ENCODE results near the gene CLCNKB.
"Not testable (repeated sequence)": the region's sequence is repeated elsewhere in the genome, so short reads cannot be mapped to it uniquely, and the experiment has no call there.

Gene CLCNKB

DNA sequence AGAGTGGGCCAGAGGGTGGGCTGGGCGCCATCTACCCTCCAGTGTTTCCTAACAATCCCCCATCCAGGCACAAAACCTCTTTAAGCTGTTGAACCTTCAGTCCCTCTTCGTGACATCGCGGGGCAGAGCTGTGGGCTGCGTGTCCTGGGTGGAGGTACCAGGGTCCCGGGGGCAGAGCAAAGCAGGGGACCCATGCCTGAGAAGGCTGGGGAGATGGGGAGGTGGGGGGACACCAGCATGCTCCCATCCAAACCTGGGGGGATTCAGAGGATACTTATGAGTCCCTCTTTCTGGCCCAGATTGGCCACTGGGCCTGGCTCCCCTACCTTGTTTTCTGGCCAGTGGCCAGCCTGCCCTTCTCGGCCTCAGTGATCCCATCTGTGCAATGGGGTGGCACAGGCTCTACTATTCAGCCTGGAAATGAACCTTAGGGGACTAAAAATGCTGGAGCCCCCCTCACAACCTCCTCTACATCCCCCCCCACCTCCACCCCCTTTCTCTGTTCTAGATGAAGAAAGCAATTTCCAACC lies 10.4 kb upstream of the CLCNKB start:
- DNase-seq (ENCODE audit: low read depth): not testable (repeated sequence)

DNA sequence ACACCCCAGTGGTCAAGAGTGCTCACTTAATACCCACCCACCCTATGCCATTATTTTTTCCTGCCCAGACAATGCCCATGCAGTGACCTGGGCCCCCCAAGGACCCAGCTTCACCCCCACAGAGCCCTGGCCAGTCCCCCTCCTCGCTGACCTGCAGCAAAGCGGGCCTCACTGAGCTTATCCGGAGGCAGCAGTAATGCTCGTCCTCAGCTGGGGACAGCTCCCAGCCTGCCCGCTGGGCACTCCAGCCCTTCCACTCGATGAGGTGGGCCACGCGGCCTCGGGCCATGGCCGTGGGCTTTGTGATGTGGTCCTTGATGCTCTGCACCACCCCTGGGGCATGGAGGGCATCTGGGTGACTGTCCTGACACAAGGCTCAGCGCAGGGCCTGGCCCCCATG lies 7.1 kb upstream of the CLCNKB start:
- DNase-seq (ENCODE audit: low read depth): not testable (repeated sequence)

DNA sequence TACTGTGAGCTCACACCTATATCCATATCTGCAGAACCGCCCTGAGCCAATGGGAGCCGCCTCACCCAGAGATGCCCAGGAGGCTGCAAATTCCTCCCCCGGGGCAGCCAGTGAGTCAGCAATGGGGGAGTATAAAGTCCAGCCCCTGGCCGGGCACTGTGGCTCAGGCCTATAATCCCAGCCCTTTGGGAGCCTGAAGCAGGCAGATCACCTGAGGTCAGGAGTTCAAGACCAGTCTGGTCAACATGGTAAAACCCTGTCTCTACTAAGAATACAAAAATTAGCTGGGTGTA lies 5.0 kb upstream of the CLCNKB start:
- no peak for DNase-seq (ENCODE audit: low read depth)

DNA sequence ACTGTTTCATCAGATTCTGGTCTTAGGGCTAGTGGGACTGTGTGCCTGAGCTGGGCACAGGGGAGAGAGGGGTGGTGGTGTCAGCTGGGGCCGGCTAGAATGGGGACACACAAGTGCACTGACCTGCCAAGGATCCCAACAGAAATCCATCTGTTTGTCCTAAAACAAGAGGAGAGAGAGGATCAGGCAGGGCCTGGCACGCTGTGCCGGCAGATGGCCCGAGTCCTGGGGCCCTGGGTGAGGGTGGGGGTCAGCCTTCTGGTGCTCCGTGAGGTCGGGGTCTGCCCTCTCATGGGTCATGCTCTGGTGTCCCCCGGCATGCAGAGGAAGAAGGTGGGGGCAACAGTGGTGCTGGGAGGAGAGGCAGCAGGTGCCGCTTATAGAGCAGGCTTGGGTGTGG lies 3.7 kb upstream of the CLCNKB start:
- not testable (repeated sequence) for DNase-seq (ENCODE audit: low read depth)

DNA sequence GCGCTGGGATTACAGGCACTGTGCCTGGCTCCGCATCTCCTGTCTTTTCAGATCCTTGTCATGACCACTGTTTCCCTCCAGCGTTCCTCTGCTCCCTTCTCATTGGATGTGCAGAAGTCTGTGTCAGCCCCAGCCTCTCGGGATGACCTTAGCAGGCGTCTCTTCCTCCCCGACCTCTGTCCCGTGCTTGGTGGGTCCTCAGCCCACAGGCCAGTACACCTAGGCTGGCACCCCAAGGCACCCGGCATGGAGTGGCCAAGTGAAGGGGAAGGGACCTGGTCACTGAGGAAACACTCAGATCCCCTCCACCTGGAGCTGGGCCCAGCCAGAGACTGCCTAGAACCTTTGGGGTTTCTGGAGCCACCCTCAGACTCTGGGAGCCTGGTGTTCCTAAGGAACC lies 2.4 kb upstream of the CLCNKB start:
- no peak for DNase-seq (ENCODE audit: low read depth)

DNA sequence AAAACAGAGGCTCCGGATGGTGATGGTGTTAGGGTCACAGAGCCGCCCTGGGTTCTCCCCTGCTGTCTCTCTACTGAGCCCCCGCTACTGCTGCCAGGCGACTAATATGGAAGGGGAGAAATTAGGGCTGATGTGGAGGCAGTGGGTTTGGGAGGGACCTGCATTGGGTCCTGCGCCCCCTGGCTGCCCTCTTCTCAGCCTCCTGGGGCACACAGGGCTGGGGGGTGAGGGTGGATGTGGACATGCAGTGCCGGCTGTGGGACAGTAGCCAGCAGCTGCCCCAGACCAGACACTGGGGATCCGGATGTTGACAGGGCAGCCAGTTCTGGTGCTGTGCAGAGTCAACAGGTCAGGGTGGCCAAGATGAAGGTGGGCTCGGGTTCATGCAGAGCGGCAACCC lies 1.5 kb upstream of the CLCNKB start:
- DNase-seq (ENCODE audit: low read depth): no peak

DNA sequence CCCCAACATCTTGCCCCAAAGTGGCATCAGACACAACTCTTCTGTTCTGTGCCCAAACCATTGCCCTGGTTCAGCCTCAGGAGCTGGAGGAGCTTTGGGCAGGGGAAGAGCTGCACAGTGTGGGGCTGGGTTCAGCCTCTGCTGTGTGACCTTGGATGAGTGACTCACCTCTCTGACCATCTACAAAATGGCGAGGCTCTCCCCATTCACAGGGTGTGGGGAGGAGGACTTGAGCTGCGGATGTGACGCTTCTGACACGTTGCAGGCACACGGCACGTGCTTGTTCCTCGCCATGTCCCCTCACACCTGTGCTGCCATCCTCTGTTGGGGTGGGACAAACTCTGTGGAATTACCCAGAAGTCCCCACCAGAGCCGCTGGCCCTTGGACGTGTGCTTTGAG lies 928 bp upstream of the CLCNKB start:
- not testable (repeated sequence) for DNase-seq (ENCODE audit: low read depth)

DNA sequence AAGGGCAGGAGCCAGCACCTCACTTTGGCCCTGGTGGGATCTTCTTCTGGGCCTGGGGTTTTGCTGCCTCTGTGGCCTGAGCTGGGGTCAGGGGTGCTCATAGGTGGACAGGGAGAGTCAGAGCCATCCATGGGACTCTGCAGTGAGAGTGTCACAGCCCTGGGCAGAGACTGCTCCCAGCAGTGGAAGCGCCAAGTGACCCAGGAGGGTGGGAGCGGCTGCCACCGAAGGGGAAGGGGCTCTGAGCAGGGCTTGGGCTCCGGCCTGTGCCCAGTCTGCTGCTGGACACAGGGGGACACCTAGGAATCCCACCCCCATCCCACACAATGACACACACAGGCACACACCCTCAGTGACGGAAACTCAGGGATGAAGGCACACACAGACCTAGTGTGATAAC lies 368 bp downstream of the CLCNKB start:
- DNase-seq (ENCODE audit: low read depth): no peak

DNA sequence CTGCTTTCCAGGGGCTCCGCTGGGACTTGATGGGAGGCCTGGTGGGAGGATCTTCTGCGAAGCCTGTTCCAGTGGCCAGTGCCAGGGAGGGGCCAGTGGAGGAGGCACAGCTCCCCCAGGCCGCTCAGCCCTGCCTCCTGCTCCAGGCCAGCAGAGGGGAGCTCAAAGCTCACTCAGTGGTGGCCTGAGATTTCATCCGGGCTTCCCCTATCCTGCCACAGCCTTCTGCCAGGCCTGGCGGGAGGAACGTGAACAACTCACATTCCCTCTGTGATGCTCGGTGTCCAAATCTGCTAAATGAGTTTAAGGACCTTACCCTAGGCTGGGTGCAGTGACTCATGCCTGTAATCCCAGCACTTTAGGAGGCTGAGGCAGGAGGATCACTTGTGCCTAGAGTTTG lies 3.3 kb downstream of the CLCNKB start:
- DNase-seq (ENCODE audit: low read depth): no peak

DNA sequence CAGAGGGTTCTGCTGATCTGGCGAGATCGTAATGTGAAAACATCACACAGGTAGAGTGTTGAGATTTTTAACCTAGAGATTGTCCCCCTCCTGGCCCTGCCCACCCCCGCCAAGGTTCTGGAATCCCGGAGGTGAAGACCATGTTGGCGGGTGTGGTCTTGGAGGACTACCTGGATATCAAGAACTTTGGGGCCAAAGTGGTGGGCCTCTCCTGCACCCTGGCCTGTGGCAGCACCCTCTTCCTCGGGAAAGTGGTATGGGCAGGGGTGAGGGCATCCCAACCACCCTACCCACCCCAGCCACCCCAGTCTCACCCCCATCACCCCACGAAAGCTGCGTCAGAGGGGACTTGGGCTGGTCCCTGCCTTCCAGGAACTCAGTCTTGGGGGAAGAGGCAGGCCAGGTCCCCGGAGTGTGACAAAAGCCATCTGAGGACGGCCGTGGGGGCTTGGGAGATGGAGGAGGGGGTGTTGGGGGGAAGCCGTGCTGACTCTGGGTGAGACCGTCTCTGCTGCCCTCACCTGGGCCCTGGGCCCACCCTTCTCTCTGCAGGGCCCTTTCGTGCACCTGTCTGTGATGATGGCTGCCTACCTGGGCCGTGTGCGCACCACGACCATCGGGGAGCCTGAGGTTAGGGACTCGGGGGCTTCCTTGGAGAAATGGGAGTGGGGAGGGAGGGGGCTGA lies 4.4 kb downstream of the CLCNKB start:
- no peak for DNase-seq (ENCODE audit: low read depth)

DNA sequence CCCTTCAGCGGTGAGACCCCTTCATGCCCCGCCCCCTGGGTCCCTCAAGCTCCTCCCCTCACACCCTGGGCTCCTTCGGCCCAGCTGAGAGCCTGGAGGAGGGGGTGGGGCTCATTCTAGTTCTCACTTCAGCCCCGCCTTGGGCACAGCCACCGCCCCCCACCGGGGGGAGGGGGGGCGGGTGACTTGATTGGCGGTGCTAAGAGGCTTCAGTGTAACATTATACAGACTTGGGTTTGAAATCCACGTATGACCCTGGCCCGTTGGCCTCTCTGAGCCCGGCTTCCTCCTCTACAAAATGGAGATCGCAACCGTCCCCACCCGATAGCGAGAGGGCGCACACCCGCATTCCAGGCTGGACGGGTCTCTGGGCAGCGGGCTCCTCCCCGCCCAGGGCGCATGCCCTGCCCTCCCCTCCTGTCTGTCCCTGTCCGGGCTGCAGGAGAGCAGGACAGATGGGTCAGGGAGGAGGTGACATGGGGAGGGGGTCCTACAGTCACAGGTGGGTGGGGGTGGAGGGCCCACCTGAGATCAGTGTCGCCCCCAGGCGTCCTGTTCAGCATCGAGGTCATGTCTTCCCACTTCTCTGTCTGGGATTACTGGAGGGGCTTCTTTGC lies 5.1 kb downstream of the CLCNKB start:
- no peak for DNase-seq (ENCODE audit: low read depth)

DNA sequence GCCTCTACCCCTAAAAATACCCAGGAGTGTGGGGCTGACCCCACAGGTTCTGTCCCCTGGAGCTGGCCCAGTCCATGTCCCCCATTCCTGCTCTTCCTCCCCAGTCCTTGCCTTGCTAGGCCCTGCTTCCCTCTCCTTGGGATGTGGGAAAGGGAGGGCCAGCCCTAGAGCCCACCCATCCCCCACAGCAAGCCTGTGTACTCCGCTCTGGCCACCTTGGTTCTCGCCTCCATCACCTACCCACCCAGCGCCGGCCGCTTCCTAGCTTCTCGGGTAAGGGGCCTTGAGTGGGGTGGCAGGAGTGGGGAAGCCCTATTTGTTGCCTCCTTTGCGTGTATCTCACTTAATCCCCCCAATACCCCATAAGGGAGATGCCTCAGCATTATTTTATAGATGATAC lies 6.7 kb downstream of the CLCNKB start:
- DNase-seq (ENCODE audit: low read depth): no peak

DNA sequence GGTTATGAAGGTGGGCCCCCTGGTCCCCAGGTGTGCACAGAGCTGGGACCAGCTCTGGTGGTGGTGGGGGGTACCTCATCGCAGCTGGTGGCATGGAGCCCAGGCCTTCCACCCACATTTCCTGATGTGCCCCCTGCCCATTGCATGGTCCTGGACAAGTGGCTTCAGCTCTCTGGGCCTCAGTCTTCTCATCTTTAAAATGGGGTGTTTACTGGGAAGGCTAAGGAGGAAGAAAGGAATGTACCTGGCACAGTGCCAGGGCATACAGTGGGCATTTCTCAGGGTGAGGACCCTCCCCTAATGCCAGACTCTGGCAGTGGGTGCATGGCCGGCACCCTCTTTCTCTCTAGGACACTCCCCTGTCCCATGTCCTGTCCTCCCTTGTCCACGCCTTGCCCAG lies 7.5 kb downstream of the CLCNKB start:
- DNase-seq (ENCODE audit: low read depth): no peak

DNA sequence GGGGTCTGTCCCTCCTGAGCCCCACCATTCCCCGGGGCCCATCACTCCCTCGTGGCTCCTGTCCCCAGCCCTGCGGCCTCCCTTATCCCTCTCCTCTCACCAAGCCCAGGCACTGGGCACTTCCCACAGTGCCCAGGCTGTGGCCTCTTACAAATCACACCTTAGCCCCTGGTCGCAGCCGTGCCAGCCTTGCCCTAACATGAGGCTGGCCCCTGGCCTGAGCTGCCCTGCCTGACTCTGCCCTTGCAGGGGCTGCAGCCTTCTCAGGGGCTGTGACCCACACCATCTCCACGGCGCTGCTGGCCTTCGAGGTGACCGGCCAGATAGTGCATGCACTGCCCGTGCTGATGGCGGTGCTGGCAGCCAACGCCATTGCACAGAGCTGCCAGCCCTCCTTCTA lies 8.4 kb downstream of the CLCNKB start:
- DNase-seq (ENCODE audit: low read depth): not testable (repeated sequence)

DNA sequence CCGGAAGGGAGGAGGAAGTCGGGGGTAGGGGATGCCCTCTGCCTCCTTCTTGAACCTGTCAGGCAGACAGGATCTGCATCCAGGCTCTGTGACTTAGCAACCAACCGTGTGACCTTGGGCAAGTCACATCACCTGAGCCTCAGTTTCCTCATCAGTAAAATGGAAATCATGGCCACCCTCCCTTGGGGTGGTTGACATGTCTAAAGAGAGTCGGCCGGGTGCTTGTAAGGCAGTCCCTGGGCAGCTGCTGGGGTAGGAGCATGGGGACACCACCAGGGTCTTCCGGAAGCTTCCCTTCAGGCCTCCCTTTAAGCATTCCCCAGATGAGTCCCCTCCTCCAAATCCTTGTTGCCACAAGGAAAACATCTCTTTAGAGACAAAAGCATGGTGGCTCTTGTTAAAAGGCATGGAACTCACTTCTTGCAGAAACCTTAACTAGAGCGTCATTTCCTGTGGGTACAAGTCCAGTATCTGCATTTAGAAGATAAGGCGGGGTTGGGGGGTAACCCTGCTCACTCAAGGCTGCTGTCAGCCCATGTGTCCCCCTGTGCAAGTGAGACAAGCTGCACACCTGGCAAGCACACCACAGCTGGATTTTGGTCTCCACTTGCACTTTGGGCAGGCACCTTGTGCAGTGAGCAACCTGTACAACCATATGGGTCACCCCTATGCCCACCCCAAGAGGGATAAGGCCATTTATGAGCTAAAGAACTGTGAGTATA lies 10.4 kb downstream of the CLCNKB start:
- DNase-seq (ENCODE audit: low read depth): no peak

DNA sequence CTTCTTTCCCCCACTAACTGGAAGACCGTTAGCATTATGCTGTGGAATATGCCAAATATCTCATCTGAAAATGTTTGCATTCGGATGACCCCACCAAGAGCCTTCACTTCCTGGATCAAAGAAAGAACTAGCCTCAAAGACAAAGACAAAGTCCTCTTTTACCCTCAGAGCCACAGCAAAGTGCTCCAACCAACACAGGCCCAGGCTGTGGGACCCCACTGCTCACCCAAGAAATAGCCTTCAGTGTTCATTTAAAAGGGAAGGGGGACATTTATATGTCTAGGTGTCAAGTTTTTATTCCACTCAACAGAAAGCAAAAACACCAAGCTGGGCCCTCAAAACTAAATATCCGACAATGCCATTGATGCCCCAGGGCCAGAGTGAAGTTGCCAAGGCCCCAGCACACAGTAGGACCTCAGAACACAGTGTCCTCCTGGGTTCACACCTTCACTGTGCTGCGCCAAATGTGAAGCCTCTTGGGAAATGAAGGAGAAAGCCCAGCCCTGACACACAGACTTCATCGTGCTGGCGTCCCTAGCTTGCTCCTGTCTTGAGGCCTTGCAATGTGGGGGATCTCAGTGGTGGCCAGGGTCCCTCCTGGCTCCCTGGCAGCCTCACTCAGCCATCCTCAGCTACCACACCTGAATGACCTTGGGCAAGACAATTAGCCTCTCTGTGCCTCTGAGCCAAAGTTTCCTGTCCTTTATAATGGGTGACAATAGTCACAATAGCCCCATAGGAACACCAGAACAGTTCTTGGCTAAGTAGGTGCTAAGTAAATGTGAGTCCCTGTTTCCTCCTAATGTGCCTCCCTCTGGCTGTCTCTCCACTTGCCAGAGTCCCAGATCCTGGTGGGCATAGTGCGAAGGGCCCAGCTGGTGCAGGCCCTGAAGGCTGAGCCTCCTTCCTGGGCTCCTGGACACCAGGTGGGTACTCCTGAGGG lies 11.3 kb downstream of the CLCNKB start:
- no peak for DNase-seq (ENCODE audit: low read depth)

DNA sequence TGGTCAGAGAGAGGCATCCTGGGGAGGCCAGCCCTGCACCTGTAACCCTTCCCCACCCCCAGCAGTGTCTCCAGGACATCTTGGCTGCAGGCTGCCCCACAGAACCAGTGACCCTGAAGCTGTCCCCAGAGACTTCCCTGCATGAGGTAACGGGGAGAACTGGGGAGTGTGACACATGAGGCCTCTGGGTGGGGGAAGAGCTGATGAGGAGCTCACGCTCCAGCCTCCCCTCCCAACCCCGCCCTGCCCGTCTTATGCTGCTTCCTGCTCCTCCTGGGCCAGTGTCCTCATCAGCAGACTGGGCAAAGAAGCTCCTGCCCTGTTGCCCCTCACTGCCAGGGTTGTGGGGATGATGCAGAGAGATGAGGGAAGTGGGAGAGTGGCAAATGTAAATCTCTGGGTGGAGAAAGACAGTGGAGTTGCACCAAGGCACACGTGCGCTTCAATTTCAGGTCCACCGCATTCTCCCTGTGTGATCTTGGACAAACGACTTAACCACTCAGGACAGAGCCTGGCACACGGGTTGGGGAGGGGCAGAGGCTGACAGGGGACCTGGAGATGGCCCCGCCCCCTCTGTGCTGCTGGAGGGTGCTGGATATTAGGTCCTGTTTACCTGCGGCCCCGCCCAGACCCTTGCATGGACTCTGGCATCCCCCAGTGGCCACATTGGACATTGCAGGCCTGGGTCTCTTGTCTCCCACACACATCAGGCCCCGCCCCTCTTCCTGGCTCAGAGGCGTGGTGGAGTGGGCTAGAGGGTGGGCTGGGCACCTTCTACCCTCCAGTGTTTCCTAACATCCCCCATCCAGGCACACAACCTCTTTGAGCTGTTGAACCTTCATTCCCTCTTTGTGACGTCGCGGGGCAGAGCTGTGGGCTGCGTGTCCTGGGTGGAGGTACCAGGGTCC lies 12.3 kb downstream of the CLCNKB start:
- DNase-seq (ENCODE audit: low read depth): peak; percentile 74

DNA sequence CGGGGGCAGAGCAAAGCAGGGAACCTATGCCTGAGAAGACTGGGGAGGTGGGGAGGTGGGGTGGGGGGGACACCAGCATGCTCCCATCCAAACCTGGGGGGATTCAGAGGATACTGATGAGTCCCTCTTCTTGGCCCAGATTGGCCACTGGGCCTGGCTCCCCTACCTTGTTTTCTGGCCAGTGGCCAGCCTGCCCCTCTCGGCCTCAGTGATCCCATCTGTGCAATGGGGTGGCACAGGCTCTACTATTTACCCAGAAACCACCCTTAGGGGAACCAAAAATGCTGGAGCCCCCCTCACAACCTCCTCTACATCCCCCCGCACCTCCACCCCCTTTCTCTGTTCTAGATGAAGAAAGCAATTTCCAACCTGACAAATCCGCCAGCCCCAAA lies 12.9 kb downstream of the CLCNKB start:
- DNase-seq (ENCODE audit: low read depth): not testable (repeated sequence)

DNA sequence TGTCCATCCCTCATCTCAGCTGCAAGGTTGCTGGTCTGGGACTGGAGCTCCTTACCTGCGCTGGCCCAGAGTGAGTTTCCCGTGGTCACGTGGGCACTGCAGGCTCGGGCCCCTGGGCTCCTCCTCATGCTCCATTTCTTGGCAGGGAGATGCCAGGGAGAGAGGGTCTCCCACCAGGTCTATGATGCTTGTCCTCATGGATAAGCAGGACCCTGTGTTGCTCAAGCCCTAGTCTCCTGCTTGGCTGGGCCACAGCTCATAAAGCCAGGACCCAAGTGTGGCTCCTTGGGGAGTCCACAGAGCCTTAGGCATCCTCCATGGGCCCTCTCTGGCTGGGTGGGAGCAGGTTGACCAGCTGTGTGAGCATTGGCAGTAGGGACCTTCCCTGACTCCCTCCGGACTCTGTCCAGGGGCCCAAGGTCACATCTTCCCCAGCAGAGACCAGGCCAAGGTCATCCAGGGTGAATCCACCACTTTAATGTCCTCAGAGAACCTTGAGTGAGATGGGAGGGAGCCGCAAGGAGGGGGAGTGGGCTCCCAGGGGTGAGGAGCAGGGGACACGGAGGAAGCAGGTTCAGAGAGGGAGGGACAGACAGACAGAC lies 13.8 kb downstream of the CLCNKB start:
- DNase-seq (ENCODE audit: low read depth): not testable (repeated sequence)

DNA sequence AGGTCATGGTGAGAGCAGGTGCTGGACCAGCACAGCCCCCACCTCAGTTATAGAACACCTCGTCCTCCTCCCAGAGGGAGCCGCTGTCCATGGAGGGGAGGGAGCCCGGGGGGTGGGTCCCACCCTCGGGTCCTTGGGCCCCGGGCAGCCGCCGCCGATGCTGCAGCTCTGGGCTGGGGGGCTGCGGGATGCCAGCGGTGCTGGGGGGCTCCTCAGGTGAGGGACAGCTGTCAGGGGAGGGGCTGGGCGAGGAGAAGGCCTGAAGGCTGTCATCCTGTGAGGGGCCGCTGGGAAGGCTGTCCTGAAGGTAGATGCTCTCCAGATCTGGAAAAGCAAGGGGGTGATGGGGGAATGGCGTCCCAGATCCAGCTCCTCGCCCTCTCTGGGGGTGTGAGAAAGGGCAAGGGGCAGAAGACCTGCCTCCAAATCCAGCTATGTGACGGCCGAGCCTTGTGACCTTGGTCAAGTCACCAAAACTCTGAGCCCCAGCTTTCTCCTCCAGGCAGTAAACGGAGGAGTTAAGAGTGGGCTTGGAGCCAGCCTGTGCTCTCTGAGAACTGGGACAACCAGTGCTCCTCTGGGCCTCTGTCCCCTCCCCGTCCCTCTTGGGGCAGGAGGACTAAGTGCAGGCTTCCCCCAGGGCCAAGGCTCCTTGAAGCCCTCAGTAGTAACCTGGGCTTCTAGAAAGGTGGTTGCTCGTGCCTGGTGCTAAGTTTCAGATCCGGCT lies 15.0 kb downstream of the CLCNKB start:
- not testable (repeated sequence) for DNase-seq (ENCODE audit: low read depth)

All from activated gamma-delta T cell treated with anti-CD3 and anti-CD28 coated beads, Interleukin-2, amount 50 U/mL, for 16 hours (primary cell).